HepG2 (cell line): Measurements from ENCODE around the gene ZNF23. TPM values are rescaled to one million over a fixed set of nuclear protein-coding genes. Genes with fewer than 3 reads are reported as not detected.

Experiments used
- ATM ChIP-seq: fragments of 450-650 bp; IDR thresholded peaks from 2 replicates; pipeline ENCODE4 v1.7.1; 2017; ENCODE audit warnings: mild to moderate bottlenecking, borderline replicate concordance
- BCL3 ChIP-seq: sonication (generic); formaldehyde crosslinking; IDR thresholded peaks from 2 replicates; pipeline ENCODE4 v1.5.1; 2020; ENCODE audit warnings: mild to moderate bottlenecking, missing genetic modification reagents, moderate library complexity
- DDIT3 ChIP-seq: sonication (generic); formaldehyde crosslinking; IDR thresholded peaks from 2 replicates; pipeline ENCODE4 v1.4.0; 2020; ENCODE audit warnings: mild to moderate bottlenecking, missing genetic modification reagents
- ETV6 ChIP-seq: sonication (generic); formaldehyde crosslinking; conservative IDR thresholded peaks from 2 replicates; pipeline ENCODE4 v1.4.0; 2020; ENCODE audit warnings: missing genetic modification reagents
- FOSL1 ChIP-seq: sonication (generic); formaldehyde crosslinking; IDR thresholded peaks from 2 replicates; pipeline ENCODE4 v1.9.0; 2021; ENCODE audit warnings: missing genetic modification reagents, borderline replicate concordance
- HNRNPL ChIP-seq: fragments of 200-400 bp; formaldehyde crosslinking; IDR thresholded peaks from 2 replicates; pipeline ENCODE4 v1.6.1; 2017; ENCODE audit warnings: mild to moderate bottlenecking, low read depth, low read length
- KDM4B ChIP-seq: sonication (generic); formaldehyde crosslinking; IDR thresholded peaks from 2 replicates; pipeline ENCODE4 v1.4.0; 2020; ENCODE audit warnings: missing genetic modification reagents
- KDM6A ChIP-seq: IDR thresholded peaks from 2 replicates; pipeline ENCODE4 v1.6.1; 2016; ENCODE audit warnings: low read depth
- ZBTB2 ChIP-seq: sonication (generic); formaldehyde crosslinking; IDR thresholded peaks from 2 replicates; pipeline ENCODE4 v1.8.0; 2022; ENCODE audit warnings: low read depth, missing genetic modification reagents
- ZBTB46 ChIP-seq: sonication (generic); formaldehyde crosslinking; IDR thresholded peaks from 2 replicates; pipeline ENCODE4 v1.4.0; 2020; ENCODE audit warnings: mild to moderate bottlenecking, missing genetic modification reagents, borderline replicate concordance
- ZKSCAN1 ChIP-seq: fragments of 150-350 bp; IDR thresholded peaks from 2 replicates; pipeline ENCODE4 v1.6.1; 2014; ENCODE audit warnings: low read length
- ZNF407 ChIP-seq: sonication (generic); formaldehyde crosslinking; IDR thresholded peaks from one replicate; pipeline ENCODE4 v1.5.1; 2020; ENCODE audit warnings: mild to moderate bottlenecking, missing genetic modification reagents; ENCODE audit errors: not compliant biosample characterization
- ZNF878 ChIP-seq: sonication (generic); formaldehyde crosslinking; IDR thresholded peaks from 2 replicates; pipeline ENCODE4 v1.8.1; 2023; ENCODE audit warnings: mild to moderate bottlenecking, missing genetic modification reagents, moderate library complexity
- polyA plus RNA-seq, 8 experiments: library from polyadenylated mRNA; depleted of rRNA in 3 of 8; stranded (reverse) in 7 of 8; unstranded in 1 of 8; fragments of >200 nt; fragmentation: Illumina TruSeq in 4 of 8; extraction: Trizol in 4 of 8; gene quantifications; 2 replicates each; pipeline versions ENCODE4 v1.2.1 to v1.2.3, GENCODE V29; 2011 to 2016; ENCODE audit warnings: low read depth in 4 of 8, missing spikeins in 1 of 8, mixed read lengths in 1 of 8; ENCODE audit not compliant: insufficient read depth in 1 of 8
- total RNA-seq, 5 experiments: library from RNA; depleted of rRNA; stranded (reverse); fragments of >200 nt; fragmentation: Illumina TruSeq; extraction: Trizol; gene quantifications; 2 replicates each; pipeline ENCODE4 v1.2.3, GENCODE V29; 2016; ENCODE audit warnings: low read depth in 1 of 5

The ZNF23 gene
- total and polyA plus RNA-seq, 2 of the 13 experiments (the other 11 are each of a cell fraction or from before 2014, with no cell fraction given) = 8.6 to 12.2 TPM

- TF ChIP-seq ZBTB2 (CRISPR knock-in tag) = no peak
- TF ChIP-seq ZBTB46 (CRISPR knock-in tag) = no peak
- no peak for TF ChIP-seq KDM4B (CRISPR knock-in tag)
- no peak for TF ChIP-seq ZNF878
- TF ChIP-seq ETV6 = no peak
- TF ChIP-seq HNRNPL = 0 out of 2 replicates have a peak, but pooled peaks have one; percentile 56
- TF ChIP-seq ZNF407 (CRISPR knock-in tag) = no peak
- no peak for TF ChIP-seq FOSL1
- no peak for TF ChIP-seq BCL3 (CRISPR knock-in tag)
- peak; percentile 70; the same call in 1 of the 2 replicates for TF ChIP-seq ZKSCAN1
- no peak for TF ChIP-seq DDIT3
- no peak for TF ChIP-seq KDM6A (CRISPR knock-in tag)
- no peak for TF ChIP-seq ATM
These were observed 35.0 kb downstream of the ZNF23 start (continued) for GRCh38 chr16:71426880-71427615.
